CD1c-positive myeloid dendritic cell (primary cell): ENCODE results near the gene YKT6.
"Not testable (repeated sequence)": the region's sequence is repeated elsewhere in the genome, so short reads cannot be mapped to it uniquely, and the experiment has no call there.

Experiments used
- DNase-seq: peaks from one replicate; pipeline ENCODE4 v3.0.0-alpha.2; 2016; ENCODE audit errors: extremely low spot score

The YKT6 gene

GRCh38 chr7:44172352-44172751, 28.4 kb upstream of the YKT6 start:
- DNase-seq, result no peak

DNA sequence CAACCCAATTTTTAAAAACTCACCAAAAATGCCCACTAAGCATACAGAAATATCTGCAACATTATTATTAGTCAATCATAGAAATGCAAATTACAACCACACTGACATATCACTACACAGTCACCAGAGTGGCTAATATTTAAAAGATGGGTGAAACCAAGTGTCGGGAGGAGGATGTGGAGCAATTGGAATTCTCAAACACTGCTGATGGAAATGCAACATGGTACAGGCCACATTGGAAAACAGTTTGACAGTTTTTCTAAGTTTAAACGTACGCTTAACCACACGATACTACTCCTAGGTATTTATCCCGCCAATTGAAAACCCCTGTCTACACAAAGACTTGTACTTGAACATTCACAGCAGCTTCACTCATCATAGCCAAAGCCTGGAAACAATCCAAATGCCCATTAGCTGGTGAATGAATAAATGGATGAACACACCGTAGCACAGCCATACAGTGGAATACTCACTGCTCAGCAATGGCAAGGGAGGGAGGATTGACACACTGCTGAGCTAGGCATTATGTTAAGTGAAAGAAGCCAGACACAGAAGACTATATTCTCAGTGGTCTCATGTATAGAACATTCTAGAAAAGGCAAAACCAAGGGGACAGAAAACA, 27.9 kb upstream of the YKT6 start:
- no peak for DNase-seq

GRCh38 chr7:44173911-44174693, 26.7 kb upstream of the YKT6 start:
- no peak for DNase-seq

GRCh38 chr7:44174694-44174948, 26.2 kb upstream of the YKT6 start:
- DNase-seq, result not testable (repeated sequence)

DNA sequence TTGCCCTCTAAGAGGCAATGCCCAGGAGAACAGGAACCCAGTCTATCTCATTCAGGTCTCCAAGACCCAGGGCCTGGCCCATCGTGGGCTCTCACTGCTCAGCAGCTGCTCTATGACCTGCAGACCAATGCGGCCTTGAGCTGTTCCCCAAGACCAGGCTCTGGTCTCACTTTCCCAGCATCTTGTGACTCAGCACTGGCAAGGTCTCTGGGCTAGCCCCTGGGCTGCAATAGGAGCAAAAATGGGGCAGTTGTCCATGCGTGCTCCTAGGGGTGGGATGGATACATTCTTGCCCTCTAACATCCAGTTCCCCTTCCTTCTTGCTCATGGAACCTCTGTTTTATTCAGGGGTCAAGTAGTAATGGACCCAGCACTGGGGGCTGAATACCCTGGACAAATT, 25.0 kb upstream of the YKT6 start:
- DNase-seq, result no peak

- DNase-seq, result no peak
Measured at GRCh38 chr7:44176486-44176885, 24.3 kb upstream of the YKT6 start.

DNA sequence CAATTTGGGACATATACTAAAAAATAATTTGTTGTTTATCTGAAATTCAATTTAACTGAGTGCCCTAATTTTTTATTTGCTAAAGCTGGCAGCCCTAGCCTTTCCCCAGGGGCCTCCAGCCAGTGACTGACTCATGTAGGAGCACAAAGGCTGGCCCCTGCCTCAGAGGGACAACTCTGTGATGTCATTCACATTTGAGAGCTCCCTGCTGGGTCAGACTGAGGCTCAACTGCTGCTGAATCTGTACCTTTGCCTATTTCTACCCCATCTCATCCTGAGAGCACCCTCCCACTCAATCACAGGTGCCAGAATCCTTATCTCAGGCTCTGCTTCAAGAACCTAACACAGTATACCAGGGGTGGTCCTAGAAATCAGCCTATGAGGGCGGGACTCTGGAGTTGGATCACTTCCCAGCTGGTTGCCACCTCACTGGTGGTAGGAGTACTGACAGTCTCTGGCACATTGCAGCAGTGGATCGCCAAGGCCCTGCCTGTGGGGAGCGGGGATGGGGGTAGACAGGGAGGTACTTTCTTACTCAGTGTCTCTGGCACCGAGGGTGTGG, 23.1 kb upstream of the YKT6 start:
- no peak for DNase-seq

GRCh38 chr7:44180631-44181030, 20.1 kb upstream of the YKT6 start:
- DNase-seq, result no peak

DNA sequence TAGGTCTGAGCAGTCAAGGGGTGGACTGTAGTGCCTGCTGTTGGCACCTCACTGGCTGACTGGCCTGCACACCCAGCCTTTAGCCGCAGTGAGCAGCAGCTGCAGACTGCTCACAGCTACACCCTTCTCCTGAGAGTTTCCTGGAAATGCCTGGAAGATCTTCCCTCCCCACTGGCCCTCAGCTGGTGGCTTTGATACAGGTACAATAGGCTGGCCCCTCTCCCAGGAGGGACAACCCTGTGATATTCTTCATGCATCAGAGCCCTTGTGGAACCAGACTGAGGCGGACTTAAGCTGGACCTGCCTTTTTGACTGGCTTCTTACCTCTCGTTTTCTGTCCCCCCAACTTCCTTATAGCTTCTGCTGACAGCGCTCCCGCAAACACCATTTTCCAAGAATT, 18.0 kb upstream of the YKT6 start:
- no peak for DNase-seq

DNA sequence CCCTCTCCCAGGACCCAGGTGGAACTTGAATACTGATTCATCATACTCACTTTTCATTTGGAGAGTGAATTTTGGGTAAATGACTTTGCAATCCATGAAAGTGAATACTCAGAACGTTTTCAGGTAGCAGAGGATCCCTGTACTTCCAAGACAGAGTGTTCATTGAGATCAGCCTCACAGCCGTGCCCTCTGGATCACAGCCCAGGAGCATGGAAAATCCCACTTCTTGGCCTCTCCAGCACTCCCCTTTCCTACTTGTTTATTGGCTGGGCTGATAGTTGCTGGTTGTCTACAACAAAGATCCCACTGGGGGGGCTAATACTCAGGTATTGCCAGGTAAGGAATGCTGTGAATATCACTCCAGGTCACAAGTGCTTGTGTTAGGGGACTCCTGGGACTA, 17.4 kb upstream of the YKT6 start:
- no peak for DNase-seq

GRCh38 chr7:44184206-44184872, 16.4 kb upstream of the YKT6 start:
- no peak for DNase-seq

GRCh38 chr7:44184873-44185446, 15.8 kb upstream of the YKT6 start:
- DNase-seq, result no peak

DNA sequence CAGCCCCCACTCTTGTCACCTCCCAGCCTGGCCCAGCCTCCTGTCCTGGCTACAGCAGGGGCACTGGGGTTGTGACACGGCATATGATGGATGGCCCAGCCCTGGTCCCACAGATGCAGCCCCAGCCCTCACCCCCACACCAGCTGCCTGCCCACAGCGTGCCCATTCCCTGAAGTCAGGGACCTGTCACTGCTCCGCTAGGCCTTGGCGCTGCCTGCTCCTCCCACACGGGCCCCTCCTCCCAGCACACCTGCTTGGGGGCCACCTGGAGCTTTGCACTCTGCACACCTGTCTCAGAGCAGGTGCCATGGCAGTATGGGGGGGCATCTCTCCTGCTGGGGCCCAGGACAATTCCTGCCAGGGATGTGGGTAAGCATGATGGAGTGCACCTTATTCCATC, 15.0 kb upstream of the YKT6 start:
- DNase-seq, result no peak

DNA sequence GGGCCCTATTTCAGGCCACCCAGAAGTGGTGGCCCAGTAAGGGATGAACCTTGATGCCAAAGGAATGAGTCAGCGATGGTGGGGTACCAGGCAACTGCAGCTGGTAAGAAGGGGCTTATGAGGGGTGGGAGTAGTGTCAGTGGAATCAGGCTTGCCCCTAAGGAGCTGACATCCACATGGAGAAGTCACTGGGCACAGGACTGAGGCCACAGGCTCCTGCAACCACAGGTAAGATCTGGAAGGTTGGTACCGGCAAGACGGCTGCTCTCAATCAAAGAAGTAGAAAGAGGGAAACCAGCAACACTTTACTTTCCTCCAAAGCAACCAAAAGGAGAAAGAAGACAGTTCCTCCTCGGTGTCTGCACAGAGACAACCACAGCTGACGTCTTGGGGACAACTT, 14.0 kb upstream of the YKT6 start:
- DNase-seq, result no peak

- DNase-seq, result no peak
Measured at GRCh38 chr7:44187636-44188416, 13.0 kb upstream of the YKT6 start.

DNA sequence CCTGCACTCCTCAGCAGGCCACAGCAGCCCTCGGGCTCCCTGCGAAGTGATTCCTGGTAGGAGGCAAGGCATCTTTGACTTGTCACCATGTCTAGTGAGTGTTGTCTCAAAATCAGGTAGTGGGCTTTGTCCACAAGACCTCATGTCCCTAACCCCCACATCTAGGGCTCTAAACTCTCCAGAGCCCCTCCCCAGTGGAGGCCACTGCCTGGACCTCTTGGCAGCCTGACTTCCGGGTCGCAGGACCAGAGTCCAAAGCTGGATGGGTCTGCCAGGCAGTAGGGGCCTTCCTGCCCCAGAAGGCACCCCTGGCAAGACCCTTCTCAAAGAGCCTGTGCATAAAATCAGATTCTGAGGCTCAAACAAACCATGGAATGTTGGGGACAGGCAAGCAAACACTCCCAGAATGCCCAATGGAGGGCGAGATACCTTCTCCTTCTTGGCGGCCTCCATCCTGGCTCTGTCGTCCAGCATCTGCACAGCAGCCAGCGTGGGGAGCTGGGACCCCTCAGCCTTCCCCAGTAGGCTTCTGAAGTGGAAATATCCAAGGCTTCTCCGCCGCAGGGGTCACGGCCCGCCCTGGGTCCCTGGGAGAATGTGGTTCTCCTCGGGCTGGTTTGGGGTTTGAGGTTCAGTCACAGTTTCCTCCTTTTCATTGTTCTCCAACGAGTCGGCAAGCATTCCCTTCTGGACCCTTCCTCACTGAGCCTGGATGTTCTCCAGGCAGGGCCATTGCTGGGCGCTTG, 12.1 kb upstream of the YKT6 start:
- no peak for DNase-seq

GRCh38 chr7:44189286-44189992, 11.3 kb upstream of the YKT6 start, which contains the start of gene GCK:
Gene GCK, minus strand, starts transcription at chr7:44189439. Its CDS starts 486 bp downstream, at chr7:44188953.
- DNase-seq, result no peak

GRCh38 chr7:44189993-44190872, 10.5 kb upstream of the YKT6 start:
- no peak for DNase-seq

- DNase-seq, result no peak
Measured at GRCh38 chr7:44191171-44191570, 9.6 kb upstream of the YKT6 start.
